Testis (tissue), 3 donors: ENCODE data around the gene IGSF21. TPM values are rescaled to one million over a fixed set of nuclear protein-coding genes. Genes with fewer than 3 reads are reported as not detected.

Experiments used
- DNase-seq: peaks from one replicate; pipeline ENCODE4 v3.0.0-alpha.2; 2019
- H3K27ac ChIP-seq, 2 donors: fragments of 200-600 bp; sonication (generic); one replicate each; pipeline ENCODE4 v1.5.1; 2019
- H3K27me3 ChIP-seq: fragments of 200-600 bp; sonication (generic); one replicate; pipeline ENCODE4 v1.5.1; 2019
- H3K36me3 ChIP-seq: fragments of 200-600 bp; sonication (generic); one replicate; pipeline ENCODE4 v1.5.1; 2017; ENCODE audit warnings: low read depth; ENCODE audit errors: missing control alignments
- H3K4me1 ChIP-seq: fragments of 200-600 bp; sonication (generic); one replicate; pipeline ENCODE4 v1.5.1; 2019
- H3K4me3 ChIP-seq, 2 donors: fragments of 200-600 bp; sonication (generic); one replicate each; pipeline ENCODE4 v1.5.1; 2017 to 2019
- H3K9me3 ChIP-seq: fragments of 200-600 bp; sonication (generic); one replicate; pipeline ENCODE4 v1.5.1; 2017
- POLR2A ChIP-seq: fragments of 450-650 bp; IDR thresholded peaks from one replicate; pipeline ENCODE4 v1.6.1; 2017; ENCODE audit warnings: antibody characterized with exemption, mild to moderate bottlenecking, moderate library complexity
- WGBS, 2 donors: methylation state at CpG; one replicate each; pipeline ENCODE4 v1.1.5; 2018; 5-methylcytosine and 5-hydroxymethylcytosine counted together
- intact Hi-C: fragments of 100-400 bp; cut with DNase I; formaldehyde crosslinking; loops from one replicate; pipeline ENCODE4 v1.15.1; 2023; ENCODE audit warnings: low total_unique reads
- polyA plus RNA-seq: library from polyadenylated mRNA; stranded (reverse); fragments of 350-450 nt; fragmentation: Illumina TruSeq; extraction: RNeasy Lipid Tissue Mini Kit (QIAGEN cat#74804); gene quantifications from one replicate; pipeline ENCODE4 v1.2.3, GENCODE V29; 2014; ENCODE audit warnings: low read depth, low replicate concordance; ENCODE audit not compliant: insufficient read depth
- total RNA-seq, 2 donors: library from RNA; depleted of rRNA; stranded (reverse); fragments of >200 nt; gene quantifications; one replicate each; pipeline ENCODE4 v1.2.3, GENCODE V29; 2016
- TF ChIP-seq, protein P1 (sequence below), 3 experiments: fragments of 450-650 bp in 2 of 3; fragments of 200-600 bp in 1 of 3; sonication (generic) in 1 of 3; IDR thresholded peaks; one replicate each; pipeline ENCODE4 v1.5.1; 2016 to 2019; ENCODE audit warnings: antibody characterized with exemption in 3 of 3, mild to moderate bottlenecking in 2 of 3, moderate library complexity in 1 of 3

The IGSF21 gene
- total and polyA plus RNA-seq, 3 donors from 2014 or later, result 1.7 to 4.2 (median 2.9) TPM

DNA sequence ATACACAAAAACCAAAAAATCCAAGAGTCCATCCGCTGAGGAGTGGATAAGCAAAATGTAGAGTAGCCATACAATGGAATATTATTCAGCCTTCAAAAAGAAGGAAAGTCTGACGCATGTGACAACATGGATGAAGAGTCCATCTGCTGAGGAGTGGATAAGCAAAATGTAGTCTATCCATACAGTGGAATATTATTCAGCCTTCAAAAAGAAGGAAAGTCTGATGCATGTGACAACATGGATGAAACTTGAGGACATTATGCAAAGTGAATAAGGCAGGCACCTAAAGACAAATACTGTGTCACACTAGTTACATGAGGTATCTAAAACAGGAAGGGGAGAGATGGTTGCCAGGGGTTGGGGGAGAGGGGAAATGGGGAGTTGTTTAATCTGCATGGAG, 14.0 kb upstream of the IGSF21 start:
- Histone ChIP-seq H3K9me3 (no peaks in the 10 kb centered on the region), H3K27ac (no peak overlapping the region), H3K36me3 (no peaks in the 10 kb centered on the region), H3K4me3 (no peak overlapping the region), H3K4me1 (no peaks in the 10 kb centered on the region), H3K27me3 (no peaks in the 10 kb centered on the region)
- intact Hi-C loops, result no loop called here
- 86 to 97% methylated on average over 2 of the region's 2 CpGs for WGBS, 2 donors
- TF ChIP-seq, protein P1, sequence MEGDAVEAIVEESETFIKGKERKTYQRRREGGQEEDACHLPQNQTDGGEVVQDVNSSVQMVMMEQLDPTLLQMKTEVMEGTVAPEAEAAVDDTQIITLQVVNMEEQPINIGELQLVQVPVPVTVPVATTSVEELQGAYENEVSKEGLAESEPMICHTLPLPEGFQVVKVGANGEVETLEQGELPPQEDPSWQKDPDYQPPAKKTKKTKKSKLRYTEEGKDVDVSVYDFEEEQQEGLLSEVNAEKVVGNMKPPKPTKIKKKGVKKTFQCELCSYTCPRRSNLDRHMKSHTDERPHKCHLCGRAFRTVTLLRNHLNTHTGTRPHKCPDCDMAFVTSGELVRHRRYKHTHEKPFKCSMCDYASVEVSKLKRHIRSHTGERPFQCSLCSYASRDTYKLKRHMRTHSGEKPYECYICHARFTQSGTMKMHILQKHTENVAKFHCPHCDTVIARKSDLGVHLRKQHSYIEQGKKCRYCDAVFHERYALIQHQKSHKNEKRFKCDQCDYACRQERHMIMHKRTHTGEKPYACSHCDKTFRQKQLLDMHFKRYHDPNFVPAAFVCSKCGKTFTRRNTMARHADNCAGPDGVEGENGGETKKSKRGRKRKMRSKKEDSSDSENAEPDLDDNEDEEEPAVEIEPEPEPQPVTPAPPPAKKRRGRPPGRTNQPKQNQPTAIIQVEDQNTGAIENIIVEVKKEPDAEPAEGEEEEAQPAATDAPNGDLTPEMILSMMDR (IDR thresholded peaks at IDR 0.05), result no peak
- TF ChIP-seq POLR2A, result no peak
- no peak for DNase-seq

GRCh38 chr1:18094096-18094495, 13.5 kb upstream of the IGSF21 start:
- Histone ChIP-seq H3K27ac (no peak overlapping the region), H3K36me3 (no peaks in the 10 kb centered on the region), H3K4me1 (no peaks in the 10 kb centered on the region), H3K4me3 (no peak overlapping the region), H3K9me3 (no peaks in the 10 kb centered on the region), H3K27me3 (no peaks in the 10 kb centered on the region)
- 84% methylated on average over 1 of the region's 1 CpG for WGBS, 2 donors
- no peak for DNase-seq
- intact Hi-C loops, result no loop called here
- TF ChIP-seq, protein P1 (IDR thresholded peaks at IDR 0.05), result no peak
- no peak for TF ChIP-seq POLR2A

- TF ChIP-seq, protein P1 (IDR thresholded peaks at IDR 0.05), result no peak
- TF ChIP-seq POLR2A, result no peak
- no peak overlapping the region for H3K4me3 ChIP-seq
- intact Hi-C loops, result no loop called here
- no peak for DNase-seq
- H3K27ac ChIP-seq, result no peak overlapping the region
- no peaks in the 10 kb centered on the region for H3K36me3 ChIP-seq
- H3K27me3 ChIP-seq, result no peaks in the 10 kb centered on the region
- H3K4me1 ChIP-seq, result no peaks in the 10 kb centered on the region
- no peaks in the 10 kb centered on the region for H3K9me3 ChIP-seq
Measured at GRCh38 chr1:18097206-18097605, 10.4 kb upstream of the IGSF21 start.

DNA sequence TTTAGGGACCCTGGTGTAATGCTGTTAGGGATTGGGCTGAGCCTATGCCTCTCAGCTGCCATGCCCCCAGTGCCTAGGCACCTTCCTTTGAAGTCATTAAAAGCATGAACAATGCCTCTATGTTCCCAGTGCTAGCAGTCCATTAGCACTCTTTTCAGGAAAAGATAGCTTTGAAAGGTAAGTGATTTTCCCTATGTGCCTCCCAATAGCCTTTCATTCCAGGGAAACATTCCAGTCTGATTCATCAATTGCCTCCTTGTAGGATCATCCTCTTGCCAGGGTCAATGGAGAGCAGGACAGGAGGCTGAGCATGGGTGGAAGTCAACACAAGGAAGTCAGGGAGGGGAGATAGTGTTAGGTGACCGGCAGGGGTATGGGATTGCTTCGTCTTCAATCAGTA, 8.6 kb upstream of the IGSF21 start:
- 60 to 87% methylated on average over 2 of the region's 2 CpGs for WGBS, 2 donors
- intact Hi-C loops, result no loop called here

GRCh38 chr1:18100060-18100459, 7.5 kb upstream of the IGSF21 start:
- no peak for TF ChIP-seq POLR2A
- TF ChIP-seq, protein P1 (IDR thresholded peaks at IDR 0.05), result no peak

More for the DNA sequence above, 8.6 kb upstream of the IGSF21 start:
- Histone ChIP-seq H3K36me3 (no peaks in the 10 kb centered on the region), H3K27ac (no peak overlapping the region), H3K4me3 (no peak overlapping the region), H3K9me3 (no peaks in the 10 kb centered on the region), H3K27me3 (no peaks in the 10 kb centered on the region), H3K4me1 (no peaks in the 10 kb centered on the region)
- TF ChIP-seq, protein P1 (IDR thresholded peaks at IDR 0.05), result no peak
- TF ChIP-seq POLR2A, result no peak
- no peak for DNase-seq

More at GRCh38 chr1:18100060-18100459, 7.5 kb upstream of the IGSF21 start:
- Histone ChIP-seq H3K4me3 (no peak overlapping the region), H3K9me3 (no peaks in the 10 kb centered on the region), H3K36me3 (no peaks in the 10 kb centered on the region), H3K27ac (no peak overlapping the region), H3K4me1 (no peaks in the 10 kb centered on the region), H3K27me3 (no peaks in the 10 kb centered on the region)
- no peak for DNase-seq
- intact Hi-C loops, result no loop called here
- WGBS, 2 donors, result 60 to 61% methylated on average over 12 of the region's 12 CpGs
